Measurements from ENCODE around the gene ADORA3. TPM values are rescaled to one million over a fixed set of nuclear protein-coding genes. Genes with fewer than 3 reads are reported as not detected.
"Not testable (repeated sequence)": the region's sequence is repeated elsewhere in the genome, so short reads cannot be mapped to it uniquely, and the experiment has no call there.

Gene ADORA3
- 5.8 TPM for total RNA-seq

DNA sequence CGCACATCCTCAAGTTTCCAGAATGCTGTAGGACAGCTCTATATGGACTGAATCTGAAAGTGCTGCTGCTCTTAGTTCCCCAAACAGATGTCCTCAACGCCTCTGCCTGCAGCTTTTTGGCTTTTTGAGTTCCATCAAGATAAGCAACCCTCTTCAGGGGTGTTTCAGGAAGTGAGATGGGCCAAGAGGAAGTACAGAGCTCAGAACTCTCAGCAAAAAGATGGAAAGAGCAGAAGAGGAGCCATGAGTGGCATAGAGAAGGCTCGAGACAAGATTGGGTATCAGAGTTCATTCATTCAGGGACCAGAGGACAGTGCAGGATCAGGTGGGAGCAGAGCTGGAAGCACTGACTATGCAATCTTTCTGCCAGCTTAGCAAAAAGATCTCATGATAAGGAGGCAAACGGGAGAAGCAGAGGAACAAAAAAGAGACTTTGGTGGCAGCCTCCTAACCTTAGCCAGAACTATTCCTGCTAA is at the start of gene ADORA3, which contains the start of gene TMIGD3:
TSS of gene ADORA3 (minus strand) at position 49 of the 476 bp plus-strand sequence. CDS start 279 bp downstream, outside the sequence.
TSS of gene TMIGD3 (minus strand) at position 49 of the 476 bp plus-strand sequence. CDS start 279 bp downstream, outside the sequence.
- no peak for DNase-seq (ENCODE audit: low spot score)

DNA sequence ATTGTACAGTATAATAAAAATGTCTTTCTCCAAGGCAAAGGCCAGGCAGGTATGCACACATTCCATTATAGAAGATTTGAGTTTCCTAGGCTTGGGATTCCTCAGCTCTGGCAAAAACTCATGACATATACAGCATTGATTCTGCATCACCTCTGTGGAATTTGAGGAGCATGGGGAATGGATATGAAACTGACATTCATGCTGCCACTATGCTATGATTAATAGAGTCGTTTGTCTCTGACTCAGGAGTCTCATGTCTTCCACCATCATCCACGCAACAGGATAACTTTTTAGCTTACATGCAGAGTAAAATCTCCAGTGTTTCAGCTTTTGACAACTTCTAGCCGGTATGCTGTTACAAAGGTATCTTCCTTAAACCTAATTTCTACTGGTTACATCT is 49.8 kb upstream of the ADORA3 start:
- no peak for DNase-seq (ENCODE audit: low spot score)

DNA sequence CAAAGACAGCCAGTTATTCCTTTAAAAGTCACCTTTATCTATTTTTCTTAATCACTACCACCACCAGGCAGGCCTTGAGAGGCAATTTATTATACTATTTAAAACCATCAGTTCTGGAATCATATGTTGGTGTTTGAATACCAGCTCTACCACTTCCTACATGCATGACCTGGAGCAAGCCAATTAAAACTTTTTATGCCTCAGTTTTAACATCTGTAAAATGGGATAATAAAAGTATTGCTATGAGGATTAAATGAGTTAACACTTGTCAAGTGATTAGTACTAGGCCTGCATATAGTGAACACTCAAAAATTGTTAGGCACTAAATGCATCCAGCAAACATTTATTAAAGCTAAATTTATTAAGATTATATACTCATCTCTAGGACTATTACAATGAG is 49.2 kb upstream of the ADORA3 start:
- no peak for DNase-seq (ENCODE audit: low spot score)

DNA sequence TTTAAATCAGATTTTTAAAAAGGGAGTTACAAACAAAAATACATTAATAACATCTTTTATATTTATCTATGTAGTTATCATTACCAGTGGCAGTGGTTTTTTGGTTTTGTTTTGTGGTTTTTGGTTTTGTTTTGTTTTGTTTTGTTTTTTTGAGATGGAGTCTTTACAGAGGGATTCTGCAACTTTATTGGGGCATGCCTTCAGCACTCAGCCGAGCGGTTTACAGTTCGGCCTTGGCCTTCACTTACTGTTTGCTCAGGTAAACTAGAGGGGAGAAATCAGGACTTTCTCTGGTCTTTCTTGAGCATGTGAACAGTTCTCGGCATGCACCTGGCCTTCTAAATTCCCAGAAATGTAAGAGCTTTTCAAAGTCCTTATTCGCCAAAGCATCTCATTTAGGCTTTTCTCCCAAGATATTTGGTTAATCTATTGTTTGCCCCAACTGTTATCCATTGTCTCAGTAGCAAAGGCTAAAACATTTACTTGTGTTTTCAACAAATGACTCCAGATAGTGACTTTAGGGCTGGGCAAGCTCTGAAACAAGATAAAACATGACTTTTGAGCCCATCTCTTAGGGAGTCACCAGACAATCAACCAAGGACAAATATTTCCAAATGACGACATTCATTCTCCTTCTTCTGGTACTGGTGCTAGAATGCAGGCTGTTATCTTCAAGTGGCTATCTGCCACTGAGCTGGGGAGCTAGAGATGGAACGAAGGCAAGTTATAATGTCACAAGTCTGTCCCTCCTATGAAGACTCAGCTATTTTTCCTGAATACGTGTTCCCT is 48.4 kb upstream of the ADORA3 start:
- no peak for DNase-seq (ENCODE audit: low spot score)

DNA sequence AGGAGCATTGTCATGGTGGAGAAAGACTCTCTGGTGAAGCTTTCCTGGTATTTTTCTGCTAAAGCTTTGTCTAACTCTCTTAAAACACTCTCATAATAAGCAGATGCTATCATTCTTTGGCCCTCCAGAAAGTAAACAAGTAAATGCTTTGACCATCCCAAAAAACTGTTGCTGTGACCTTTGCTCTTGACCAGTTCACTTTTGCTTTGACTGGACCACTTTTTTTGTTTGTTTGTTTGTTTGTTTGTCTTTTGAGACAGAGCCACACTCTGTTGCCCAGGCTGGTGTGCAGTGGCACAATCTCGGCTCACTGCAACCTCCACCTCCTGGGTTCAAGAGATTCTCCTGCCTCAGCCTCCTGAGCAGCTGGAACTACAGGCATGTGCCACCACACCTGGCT is 44.4 kb upstream of the ADORA3 start:
- DNase-seq (ENCODE audit: low spot score), result not testable (repeated sequence)

DNA sequence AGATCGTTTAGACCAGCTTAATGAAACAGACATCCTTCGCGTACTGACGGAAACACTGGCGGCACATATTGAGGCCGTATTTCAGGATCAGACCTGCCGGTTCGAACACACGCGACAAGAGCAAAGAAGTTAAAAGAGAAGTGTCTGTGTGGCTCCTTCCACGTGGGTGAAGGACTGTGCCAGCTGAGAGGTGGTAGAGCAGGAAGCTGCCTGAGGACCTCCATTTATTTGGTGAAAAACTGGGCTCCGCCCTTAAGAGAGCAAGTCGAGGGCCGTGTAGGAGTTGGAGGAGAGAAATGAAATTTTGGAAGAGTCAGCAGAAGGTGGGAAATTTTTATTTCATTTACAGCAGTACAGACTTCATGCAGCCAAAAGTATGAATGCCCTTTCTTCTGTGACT is 38.8 kb upstream of the ADORA3 start:
- no peak for DNase-seq (ENCODE audit: low spot score)

DNA sequence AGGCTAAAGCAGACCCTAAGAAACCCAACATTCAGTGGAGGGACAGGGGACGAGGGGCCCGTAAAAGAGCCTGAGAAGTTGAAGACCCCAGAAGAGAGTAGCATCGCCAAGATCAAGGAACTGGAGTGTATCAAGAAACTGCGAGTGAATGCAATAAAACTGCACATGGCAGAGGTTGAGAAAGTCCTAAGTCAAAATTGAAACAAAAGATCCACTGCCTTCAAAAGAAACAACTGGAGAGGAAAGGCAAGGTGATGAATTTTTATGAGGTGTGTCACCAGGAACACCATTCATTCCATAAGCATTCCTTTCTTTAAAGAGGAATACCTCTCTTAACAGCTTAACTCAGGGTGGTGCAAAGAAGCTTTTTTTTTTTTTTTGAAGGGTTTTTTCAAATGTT is 38.3 kb upstream of the ADORA3 start:
- no peak for DNase-seq (ENCODE audit: low spot score)

DNA sequence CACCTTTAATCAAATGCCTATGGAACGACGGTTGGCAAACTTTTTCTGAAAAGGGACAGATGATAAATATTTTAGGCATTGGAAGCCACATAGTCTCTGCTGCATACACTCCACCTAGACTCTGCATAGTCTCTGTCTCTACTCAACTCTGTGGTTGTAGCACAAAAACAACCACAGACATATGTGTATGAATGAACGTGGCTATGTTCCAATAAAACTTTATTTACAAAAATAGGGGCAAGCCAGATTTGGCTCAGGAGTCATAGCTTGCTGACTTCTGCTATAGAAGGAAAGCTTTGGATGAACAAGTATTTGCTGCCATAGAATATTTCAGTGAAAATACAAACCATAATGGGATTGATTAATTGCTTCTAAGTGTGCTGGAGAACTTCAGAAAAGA is 37.5 kb upstream of the ADORA3 start:
- DNase-seq (ENCODE audit: low spot score), result no peak

DNA sequence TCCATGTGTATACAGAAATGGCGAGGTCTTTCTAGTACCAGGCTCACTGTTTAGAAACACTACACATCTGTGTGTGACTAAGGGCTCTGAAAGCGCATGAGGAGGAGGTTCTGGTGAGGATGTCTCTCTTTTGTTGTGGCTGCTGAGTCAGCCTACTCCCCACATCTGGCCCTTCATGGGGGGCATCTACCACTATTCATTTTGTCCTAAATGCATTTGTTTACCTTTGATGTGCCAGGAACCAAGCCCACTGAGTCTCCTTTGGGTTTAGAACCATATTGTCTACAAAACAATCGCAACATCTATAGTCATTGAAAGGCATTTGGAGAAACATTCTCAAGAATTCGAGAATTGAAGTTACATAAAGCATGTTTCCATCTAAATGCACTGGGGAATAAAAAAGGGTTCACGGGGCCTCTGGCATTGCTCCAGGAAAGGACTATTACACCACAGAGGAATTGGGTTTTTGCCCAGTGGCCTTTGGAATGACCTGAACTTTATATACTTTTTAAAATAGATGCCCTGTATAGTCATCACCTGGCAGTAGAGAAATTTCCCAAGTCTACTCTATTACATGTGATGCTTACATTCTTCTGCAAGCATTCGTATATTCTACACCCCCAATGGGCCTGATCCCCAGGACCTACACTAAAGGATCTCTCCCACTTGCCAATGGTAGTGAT is 35.1 kb upstream of the ADORA3 start:
- DNase-seq (ENCODE audit: low spot score), result no peak

DNA sequence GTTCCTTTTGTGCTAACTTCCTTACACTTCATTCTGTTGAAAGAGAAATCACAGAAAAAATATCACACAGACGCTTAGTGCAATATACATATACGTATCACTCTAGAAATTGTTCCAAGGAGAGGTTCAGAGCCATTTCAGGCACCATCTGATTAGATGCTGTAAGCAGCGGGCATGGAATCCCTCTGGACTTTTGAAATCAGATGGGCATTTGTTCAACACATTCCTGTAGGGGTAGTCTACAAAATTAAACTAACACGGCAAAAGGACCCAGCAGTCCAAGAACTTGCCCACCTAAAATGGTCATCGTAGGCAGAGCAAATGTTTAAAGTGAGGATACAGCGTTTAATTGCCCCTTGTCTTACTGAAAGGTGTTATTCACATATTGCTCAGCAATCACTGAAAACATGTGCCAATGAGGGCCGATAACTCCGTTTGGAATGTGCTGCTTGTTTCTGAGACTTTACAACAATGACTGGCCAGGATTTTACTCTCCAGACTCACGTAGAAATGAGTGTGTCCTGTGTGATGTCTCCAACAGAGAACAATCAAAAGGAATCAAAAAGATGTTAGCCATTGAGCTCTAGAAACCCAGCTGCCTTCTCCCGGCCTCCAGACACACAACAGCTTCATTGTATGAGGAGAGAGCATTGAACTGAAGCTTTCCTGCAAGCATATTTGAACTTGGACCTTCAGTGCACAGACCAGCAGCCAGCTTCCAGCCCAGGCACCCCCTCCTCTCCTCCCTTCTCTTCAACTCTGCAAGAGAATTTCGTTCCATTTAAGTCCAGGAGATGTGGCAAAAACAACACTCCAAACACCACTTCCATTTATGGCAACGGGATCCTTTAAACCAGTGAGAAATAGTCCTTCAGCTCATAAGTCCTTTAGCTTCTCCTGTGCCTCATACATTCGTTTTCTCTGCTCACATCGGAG is 32.1 kb upstream of the ADORA3 start:
- DNase-seq (ENCODE audit: low spot score), result peak; percentile 51

DNA sequence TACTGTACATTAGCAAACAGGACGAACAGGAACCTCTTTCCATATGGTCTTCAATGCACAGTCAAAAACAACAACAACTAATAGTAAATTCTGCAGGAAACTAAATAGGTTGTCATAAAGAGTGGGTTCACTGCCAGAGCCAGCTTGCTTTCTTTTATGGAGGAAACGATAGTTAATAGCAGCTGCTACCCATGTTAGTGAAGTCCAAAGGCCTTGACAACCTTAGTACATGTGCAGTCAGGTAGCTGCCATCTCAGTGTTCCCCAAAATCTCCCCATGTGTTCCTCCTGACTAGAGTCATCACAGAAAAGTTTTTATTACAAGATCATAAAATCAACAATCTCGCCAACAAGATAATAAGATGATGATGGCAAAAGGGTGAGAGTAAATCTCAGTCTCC is 16.6 kb upstream of the ADORA3 start:
- no peak for DNase-seq (ENCODE audit: low spot score)

DNA sequence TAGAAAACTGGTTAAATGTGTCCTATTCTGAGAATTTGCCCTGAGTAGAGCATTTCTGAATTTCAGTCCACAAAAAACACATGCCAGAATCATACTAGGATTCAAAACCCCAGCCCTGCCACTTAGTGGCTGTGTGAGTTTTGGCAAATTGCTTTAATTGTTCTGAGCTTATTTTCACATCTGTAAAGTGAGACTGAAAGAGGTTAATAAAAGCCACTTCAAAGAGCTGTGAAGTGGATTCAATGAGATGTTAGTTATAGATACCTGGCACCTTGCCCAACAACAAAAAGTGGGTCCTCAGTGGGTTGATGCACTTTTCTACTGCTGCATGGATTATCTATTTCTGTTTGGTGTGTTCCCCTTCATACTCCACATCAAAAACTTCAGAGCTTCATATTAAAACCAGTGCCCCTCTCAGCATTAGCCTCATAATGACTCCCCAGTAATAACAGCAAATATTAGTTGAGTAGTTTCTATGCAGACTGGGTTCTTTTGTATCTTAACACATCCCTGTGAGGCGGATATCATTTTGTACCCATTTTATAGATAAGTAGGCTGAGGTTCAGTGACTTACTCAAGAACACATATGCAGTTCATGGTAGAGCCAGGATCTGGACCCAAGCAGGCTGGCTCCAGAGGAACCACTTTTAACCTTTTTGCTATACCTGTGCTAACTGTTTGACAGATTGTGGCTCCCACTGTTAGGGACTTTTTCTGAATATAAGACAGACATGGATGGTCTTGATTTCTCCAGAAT is 14.2 kb upstream of the ADORA3 start:
- DNase-seq (ENCODE audit: low spot score), result no peak

DNA sequence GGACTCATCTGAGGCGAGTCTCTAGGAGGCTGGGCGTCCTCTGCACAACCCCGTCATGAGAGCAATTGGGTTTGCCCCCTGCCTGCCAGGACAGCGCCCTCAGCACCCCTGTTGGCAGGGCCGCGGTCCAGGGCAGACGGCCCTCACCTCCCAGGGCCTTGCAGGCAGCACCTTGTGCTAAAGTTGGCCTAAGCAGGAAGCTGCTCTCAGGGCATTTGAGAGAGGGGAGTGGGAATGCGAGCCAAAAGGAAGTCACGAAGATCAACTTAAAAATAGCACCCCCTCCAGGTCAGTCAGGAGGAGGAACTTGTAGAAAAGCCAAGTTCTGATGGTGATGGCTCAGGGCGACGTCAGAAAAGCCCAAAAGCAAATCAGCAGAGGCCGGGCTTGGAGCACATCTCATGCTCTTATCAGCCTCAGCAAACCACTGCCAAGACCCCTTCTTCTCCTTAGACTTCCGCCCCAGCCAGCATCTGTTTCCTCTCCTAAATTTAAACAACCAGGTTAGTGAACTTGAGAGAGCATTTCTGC is 12.6 kb upstream of the ADORA3 start:
- peak; percentile 59 for DNase-seq (ENCODE audit: low spot score)

DNA sequence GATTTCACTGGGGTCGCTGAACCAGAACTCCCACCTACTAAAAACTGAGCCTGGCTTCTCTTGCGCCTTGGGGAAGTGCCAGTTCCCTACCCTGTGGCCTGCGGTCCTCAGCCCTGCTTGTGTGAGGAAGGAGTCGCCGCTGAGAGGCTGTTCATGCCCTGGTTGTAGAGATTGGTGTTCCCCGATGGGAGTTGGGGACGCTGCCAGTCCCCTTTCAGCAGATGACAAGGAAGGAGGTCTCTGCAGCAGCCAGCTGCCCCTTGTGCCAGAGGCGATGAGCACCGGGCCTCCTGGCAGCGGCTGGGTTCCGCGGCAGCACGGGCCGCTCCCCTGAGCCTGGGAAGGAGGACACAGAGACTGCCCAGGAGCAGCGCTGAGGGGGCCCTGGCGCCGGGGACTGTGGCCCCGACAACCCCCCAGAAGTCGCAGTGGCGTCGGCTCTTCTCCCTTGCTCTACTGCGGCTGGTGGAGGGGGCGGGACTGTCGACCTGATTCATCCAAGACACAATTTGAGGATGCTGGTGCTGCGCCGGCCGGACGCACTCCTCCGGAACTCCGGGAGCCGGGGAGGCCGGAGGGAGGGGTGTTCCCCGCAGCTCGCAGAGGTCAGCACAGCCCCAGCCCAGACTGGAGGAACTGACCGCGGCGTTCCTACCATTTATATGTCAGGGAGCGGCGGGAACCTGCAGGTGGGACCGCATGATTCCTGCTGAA is 12.0 kb upstream of the ADORA3 start:
- peak; percentile 65 for DNase-seq (ENCODE audit: low spot score)

DNA sequence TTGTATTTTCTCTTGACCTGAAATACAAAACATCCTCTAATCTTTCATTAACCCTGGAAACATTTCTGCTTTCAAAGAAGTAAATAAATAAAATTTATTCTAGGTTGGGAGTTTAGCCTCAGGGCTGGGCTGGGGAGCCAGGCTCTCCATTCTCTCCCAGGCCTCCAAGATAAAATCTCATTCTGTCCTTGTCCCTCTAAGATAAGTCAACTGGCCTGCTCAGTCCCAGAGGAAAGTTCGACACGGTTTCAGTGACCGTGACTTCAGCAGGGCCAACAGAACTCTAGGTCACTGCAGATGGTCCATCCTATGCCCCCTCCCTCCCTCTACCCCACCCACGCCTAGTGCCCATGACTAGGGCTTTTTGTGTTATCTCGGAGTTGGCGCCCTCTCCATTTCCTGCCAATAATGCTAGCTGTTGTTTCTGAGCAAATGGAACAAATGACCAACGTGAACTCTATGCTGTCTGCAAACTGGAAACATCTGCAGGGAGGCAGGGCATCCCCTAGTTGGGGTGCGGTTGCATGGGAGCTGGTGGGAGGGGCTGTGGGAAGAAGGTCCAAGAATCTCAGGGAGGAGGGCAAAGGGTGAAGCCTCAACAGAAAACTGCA is 10.1 kb upstream of the ADORA3 start:
- no peak for DNase-seq (ENCODE audit: low spot score)

DNA sequence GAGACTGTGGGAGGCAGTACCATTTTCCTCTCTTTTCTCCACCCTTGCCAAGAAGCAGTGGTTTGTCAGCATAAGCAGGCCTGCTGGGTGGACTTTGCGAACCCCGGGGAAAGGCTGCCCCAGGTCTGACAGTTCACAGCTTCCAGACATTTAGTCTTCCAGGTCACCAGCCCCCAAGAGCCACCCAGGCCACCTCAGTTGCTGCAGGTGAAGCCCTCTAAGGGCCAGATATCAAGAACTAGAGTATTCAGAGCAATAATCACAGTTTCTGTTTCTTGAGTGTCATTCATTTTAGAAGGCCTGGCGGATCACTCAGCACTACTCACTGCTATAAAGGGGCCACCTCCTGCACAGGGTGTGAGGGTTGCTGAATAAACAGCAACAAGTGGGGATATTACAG is 9.5 kb upstream of the ADORA3 start:
- DNase-seq (ENCODE audit: low spot score), result no peak

DNA sequence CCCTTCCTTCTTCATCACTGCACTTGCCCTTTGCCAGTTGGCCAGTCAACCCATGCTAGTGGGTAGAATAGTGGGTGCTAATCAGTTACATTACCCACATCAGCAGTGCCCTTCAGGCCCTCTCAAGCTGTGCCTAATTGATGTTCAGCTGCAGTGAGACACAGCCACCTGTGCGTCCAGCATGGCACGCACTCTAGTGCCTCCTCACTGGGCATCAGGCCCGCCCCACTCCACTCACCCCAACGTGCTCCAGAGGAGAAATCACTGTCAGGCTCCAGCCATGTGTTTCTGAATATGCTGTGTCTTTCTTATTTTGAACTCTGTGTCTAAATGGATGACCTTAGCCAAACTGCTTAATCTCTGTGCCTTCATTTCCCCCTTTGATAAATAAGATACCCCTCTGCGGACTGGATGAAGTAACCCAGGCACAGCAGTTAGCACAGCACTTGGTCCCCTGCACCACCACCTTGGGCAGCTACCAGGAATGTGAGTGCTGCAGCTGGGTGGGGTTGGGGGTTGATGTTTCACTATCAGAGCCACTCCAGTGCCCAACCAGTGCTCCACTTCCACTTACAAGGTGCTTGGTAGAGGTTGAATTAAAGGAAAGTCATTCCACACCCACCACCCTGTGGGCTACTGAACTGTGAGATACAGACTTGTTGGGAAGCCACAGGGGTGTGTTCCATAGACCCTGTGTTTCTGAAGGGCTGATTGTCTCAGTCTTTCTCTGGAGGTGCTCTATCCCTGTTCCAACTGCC is 8.9 kb upstream of the ADORA3 start:
- no peak for DNase-seq (ENCODE audit: low spot score)

DNA sequence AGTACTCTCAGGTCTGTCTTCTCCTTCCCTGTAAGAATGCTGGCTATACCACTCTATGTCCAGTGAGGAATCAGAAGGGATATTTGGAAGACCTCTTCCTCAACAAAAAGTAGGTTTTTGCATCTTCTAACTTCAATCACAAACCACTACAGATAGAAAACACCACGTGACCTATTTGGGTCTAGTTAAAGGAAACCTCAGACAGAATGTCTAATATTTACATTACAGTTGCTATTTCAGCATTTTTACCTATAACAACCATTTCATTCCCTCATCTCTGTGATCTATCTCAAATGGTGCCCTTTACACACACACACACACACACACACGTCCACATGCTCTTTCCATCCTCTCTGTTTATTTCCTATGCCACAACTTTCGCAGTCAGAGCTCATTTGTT is 7.9 kb upstream of the ADORA3 start:
- no peak for DNase-seq (ENCODE audit: low spot score)

DNA sequence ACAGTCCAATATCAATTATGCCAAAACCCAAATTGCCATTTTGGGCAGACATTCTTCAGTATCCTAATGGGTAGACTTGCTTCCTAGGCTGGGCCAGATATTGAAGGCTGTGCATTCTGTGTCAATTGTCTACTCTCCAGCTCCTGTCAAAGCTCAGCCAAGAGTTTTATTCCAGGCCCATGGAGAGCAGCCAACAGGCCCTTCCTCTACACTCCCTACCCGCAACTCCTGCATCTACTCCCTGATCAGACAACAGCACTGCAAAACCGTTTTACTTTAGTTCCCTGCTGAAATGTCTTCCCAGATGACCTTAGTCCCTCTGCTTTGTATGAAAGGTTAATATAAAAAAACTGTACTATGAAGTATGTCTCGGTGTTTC is 6.6 kb upstream of the ADORA3 start:
- no peak for DNase-seq (ENCODE audit: low spot score)
